HG03439 (cell line): ENCODE data around the gene SRGAP2.
A peak's percentile ranks its signal among the peaks of the same experiment; 100 is the strongest.
"Not testable (repeated sequence)": the region's sequence is repeated elsewhere in the genome, so short reads cannot be mapped to it uniquely, and the experiment has no call there.

Source experiments
- ATAC-seq: cut with Tn5 transposase; IDR thresholded peaks from one replicate; pipeline ENCODE4 v1.9.1; 2021; ENCODE audit warnings: mild to moderate bottlenecking, moderate library complexity; ENCODE audit not compliant: unreplicated experiment

Gene SRGAP2

DNA sequence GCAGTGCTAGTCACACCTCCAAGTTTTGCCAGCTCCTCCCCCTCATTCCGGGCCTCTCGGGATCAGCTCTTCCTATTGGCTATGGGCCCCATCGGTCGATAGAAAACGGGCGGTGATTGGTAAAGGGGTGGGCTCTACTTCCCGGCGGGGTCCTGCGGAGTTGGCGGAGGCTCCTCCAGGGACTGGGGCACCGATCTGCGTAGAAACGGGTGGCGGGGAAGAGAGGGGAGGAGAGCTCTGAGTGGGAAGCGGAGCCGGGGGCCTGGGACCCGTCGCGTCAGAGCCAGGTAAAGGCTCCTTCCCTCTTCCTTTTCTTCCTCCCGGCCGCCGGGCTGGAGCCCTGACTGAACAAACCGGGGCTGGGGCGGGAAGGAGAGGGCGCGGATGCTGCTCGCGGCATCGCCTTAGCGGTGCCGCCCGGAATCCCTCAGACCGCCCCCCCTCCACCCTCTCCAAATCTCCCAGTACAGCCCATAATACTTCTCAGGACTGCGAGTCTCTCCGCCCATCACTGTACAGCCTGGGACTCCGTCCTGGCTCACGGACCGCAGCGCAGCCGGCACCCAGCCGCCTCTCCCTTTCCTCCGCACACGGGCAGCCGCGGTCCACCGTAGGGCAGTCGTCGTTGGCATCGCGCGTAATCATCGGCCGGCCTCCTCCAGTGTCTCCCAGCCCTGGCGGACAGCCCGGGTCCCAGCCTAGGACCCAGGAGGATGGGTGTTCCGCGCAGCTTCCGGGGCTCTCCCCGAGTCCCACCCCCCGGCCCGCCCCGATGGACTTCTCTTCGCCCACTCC, at the start of gene SRGAP2:
Gene SRGAP2, plus strand, starts transcription at position 178 of the 795 bp plus-strand sequence. CDS start 2,430 bp downstream, outside the sequence.
- peak; percentile 9 for ATAC-seq

DNA sequence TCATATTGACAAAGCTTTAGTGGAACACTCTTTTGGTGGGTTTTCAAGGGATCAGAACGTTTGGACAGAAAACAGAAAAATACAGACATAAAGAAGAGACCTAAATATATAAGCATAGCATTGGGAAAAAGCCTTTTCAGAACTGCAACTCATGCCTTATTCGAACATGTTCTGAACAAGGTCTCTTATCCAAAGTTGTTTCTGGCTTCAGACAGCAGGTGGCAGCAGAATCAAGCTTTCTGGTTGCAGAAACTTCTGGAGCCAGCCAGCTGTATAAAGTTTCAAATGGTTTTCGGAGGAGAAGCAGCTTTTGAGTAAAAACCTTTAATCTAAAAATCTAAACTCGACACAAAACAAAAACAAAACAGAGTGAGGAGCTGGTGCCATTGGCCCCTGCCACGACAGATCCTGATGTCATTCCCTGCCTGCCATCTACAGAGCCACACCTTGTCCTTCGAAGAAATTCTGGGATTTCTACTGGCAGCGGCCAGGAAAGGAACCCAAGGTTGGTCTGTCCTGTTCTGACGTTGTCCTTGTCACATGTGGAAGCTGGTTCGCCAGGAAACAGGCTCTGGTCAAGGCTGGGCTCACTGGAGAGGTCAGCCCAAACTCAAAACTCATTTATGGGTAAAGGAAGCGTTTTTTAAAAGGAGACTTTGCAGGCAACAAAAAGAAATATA, 35.9 kb upstream of the SRGAP2 start:
- not testable (repeated sequence) for ATAC-seq

GRCh38 chr1:206169794-206170193, 33.5 kb upstream of the SRGAP2 start:
- not testable (repeated sequence) for ATAC-seq

GRCh38 chr1:206173110-206173719, 30.1 kb upstream of the SRGAP2 start:
- ATAC-seq = not testable (repeated sequence)

- ATAC-seq = not testable (repeated sequence)
Measured at GRCh38 chr1:206174182-206174868, 29.0 kb upstream of the SRGAP2 start.

DNA sequence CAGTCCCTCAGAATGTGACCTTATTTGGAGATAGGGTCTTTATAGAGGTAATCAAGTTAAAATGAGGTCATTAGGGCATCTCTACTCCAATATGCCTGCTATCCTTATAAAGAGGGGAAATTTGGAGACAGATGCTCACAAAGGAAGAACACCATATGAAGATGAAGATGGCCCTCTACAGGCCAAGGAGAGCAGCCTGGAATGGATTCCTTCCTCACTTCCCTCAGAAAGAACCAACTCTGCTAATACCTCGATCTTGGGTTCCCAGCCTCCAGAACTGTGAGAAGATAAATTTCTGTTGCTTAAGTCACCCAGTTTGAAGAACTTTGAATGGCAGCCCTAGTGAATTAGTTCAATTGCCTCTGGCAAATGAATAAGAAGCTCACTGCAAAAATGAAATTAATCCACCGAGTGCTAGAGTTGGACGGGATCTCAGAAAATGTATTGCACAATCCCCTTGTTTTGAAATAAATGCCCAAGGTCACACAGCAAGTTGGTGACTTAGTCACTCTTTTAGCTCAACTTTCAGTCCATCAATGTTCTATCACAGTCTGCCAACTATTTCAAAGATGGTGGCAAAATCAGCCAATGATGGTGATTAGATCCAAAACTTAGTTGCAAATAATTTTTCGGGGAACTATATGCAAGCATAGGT, 27.8 kb upstream of the SRGAP2 start:
- ATAC-seq = not testable (repeated sequence)

- ATAC-seq = not testable (repeated sequence)
Measured at GRCh38 chr1:206176114-206176502, 27.2 kb upstream of the SRGAP2 start.

DNA sequence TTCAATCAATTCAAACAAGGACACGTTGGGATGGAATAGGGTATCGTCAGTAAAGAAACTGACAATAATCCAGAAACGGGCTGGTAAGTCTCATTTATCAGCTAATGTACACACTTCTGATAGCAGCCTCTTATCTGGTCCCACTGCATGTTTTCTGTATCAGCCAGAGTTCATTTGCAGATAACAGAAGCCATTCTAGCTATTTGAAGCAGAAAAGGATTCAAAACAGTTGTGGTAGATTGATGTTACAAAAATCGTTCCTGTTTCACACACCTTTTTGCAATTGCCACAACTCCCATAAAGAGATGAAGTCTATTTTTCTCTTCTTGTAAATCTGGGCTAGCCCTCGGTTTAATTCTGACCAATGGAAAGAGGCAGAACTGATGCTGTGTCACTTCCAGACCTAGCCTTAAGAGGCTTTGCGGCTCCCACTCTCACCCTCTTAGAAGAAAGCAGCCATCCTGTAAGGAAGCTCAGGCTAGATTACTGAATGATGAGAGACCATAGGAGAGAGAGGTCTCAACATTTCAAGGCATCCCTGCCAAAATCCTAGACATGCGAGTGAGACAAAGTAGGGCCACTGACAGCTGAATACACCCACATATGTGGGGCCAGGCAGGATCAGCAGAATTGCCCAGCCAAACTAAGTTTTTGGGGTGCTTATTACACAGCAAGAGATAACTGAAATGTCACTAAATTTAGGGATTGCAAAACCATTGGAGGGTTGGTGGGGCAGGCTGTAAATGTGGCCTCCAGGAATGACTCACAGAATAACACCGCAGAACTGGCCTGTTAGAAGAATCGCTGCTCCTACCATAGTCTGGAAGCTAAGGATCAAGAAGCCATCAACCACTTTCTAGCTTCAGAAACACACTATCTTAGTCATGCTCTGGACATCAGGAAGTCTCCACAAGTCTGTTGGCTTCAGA, 25.0 kb upstream of the SRGAP2 start:
- ATAC-seq = not testable (repeated sequence)

DNA sequence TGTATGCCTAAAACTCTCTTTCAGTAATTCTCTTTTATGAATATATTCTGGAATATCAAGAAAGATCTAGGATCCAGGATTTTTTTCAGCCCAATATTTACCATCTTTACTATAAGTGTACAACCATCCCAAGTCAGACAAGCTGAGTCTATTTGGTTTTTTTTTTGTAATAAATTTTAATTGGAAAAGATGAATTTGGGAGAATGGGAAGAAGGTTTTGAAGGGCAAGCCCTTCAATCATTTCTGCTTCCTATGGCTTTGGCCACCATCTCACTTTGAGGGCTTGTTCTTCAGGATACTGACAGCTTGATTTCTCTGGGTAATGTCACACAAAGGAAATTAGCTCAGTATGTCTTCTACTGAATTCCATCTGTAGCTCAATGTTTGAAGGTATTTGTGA, 23.7 kb upstream of the SRGAP2 start:
- not testable (repeated sequence) for ATAC-seq

- ATAC-seq = not testable (repeated sequence)
Measured at GRCh38 chr1:206182368-206183317, 20.7 kb upstream of the SRGAP2 start.

- not testable (repeated sequence) for ATAC-seq
Measured at GRCh38 chr1:206183788-206184187, 19.6 kb upstream of the SRGAP2 start.

DNA sequence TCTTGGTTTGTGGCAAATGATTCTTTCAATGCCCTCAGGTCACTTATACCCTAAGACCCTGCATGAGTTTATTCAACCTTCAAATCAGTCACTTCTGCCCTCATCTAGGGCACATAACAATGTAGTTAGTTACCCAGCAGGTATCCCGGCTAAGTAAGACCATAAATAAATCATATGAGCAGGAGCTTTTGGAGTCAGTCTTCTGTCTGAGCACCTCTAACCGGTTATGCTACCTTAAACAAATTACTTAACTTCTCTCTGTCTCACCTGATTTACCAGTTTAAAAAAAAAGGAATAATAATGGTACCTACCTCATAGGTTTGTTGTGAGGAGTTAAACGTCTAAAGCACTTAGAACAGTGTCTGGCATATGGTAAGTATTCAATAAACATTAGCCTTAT, 17.6 kb upstream of the SRGAP2 start:
- not testable (repeated sequence) for ATAC-seq

- not testable (repeated sequence) for ATAC-seq
Measured at GRCh38 chr1:206186826-206187225, 16.5 kb upstream of the SRGAP2 start.

DNA sequence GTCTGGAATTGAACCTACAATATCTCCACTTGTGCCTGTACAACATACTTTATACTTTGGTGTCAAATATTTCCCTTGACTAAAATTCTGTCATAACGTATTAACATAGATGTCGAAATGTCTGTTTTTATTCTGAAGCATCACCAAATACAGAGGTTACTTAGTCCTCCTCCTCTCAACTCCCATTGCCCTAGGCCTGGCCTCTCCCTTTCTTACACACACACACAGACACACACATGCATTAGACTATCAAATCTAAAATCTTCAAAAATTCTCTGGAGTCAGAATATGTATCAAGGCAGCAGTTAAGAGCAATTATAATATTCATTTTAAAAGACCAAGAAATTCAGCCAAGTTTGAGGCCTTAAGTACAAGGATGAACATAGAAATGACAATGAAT, 8.2 kb upstream of the SRGAP2 start:
- not testable (repeated sequence) for ATAC-seq

GRCh38 chr1:206196748-206197424, 6.5 kb upstream of the SRGAP2 start:
- not testable (repeated sequence) for ATAC-seq

DNA sequence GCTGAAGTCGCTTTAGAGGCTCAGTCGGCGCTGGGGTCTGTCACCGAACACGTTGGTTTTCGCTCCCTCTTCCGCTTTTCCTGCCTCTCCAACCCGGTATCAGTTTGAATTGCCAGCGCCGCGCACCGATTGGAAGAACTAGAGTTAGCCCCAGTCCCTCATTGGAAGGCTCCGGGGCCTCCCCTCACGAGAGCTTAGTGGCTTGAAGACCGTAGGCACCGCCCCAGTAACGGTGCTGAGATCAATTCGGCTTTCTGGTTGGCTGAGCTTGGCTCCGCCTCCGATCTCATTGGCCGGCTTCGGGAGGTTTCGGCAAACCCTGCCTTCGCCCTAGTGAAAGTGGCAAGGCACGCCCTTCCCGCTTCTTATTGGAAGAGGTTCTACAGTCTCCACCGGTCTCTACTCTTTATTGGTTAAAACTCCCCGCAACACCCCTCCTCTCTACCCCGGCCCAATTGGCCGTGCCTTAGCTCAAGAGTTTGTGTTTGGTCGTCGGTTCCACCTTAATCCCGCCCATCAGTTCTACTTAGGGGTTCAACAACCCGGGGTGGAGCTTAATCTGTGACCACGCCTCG, 465 bp upstream of the SRGAP2 start, which contains the start of gene FAM72A:
Gene FAM72A, minus strand, starts transcription at position 51 of the 575 bp plus-strand sequence. CDS start 814 bp downstream, outside the sequence.
- ATAC-seq = peak; percentile 88

- ATAC-seq = not testable (repeated sequence)
Measured at GRCh38 chr1:206204159-206204511, 794 bp downstream of the SRGAP2 start.
